Hepatic stellate cell (primary cell): ENCODE data around the gene POLR2A.

Experiments
- DNase-seq: peaks from one replicate; pipeline ENCODE4 v3.0.0; 2011; ENCODE audit warnings: low spot score

POLR2A gene

GRCh38 chr17:7508846-7509245, 24.7 kb downstream of the POLR2A start:
- DNase-seq, result no peak

- DNase-seq, result no peak
These were observed 25.8 kb downstream of the POLR2A start for GRCh38 chr17:7509937-7510336.

GRCh38 chr17:7511108-7511507, 26.9 kb downstream of the POLR2A start:
- DNase-seq, result no peak

- no peak for DNase-seq
These were observed 27.9 kb downstream of the POLR2A start for GRCh38 chr17:7512105-7512504.

- DNase-seq, result no peak
These were observed 28.8 kb downstream of the POLR2A start for GRCh38 chr17:7512824-7513540.

- DNase-seq, result no peak
These were observed 29.8 kb downstream of the POLR2A start for GRCh38 chr17:7513850-7514419.

- no peak for DNase-seq
These were observed 31.9 kb downstream of the POLR2A start for GRCh38 chr17:7515911-7516610.

GRCh38 chr17:7523033-7523432, 38.9 kb downstream of the POLR2A start:
- DNase-seq, result no peak

- no peak for DNase-seq
These were observed 44.7 kb downstream of the POLR2A start for GRCh38 chr17:7528842-7529241.

- no peak for DNase-seq
These were observed 46.1 kb downstream of the POLR2A start for GRCh38 chr17:7530023-7530900.

GRCh38 chr17:7538050-7538449, 53.9 kb downstream of the POLR2A start:
- no peak for DNase-seq

GRCh38 chr17:7538891-7539545, 54.9 kb downstream of the POLR2A start:
- DNase-seq, result no peak

- DNase-seq, result no peak
These were observed 57.0 kb downstream of the POLR2A start for GRCh38 chr17:7541074-7541621.

GRCh38 chr17:7544911-7545310, 60.7 kb downstream of the POLR2A start:
- DNase-seq, result no peak

- DNase-seq, result peak; percentile 67
These were observed 64.6 kb downstream of the POLR2A start, which contains the start of gene TNFSF12 for GRCh38 chr17:7548585-7549400. TSS of gene TNFSF12 (plus strand) at chr17:7549058. CDS start at chr17:7549154, 96 bp downstream.
